ENCODE measurements around the gene ASH1L.

DNA sequence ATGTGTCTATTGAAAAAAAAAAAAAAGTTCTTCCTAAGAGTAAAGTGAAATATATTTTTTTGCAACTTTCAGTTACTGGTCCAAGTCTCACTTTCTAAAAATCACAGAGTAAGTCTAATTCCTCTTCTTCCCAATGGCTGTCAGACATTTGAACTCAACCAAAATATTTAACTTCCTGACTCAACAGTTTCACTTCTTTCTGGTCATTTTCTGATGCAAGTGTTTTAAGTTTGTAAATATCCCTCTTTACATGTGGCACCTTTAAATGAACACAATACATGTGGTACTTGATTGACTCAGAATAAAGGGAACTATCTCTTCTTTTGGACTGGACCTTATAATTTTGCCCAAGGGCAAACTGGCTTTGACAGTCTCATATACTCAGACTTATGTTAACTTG lies 76.7 kb downstream of the ASH1L start:
- TF ChIP-seq CTCF (IDR thresholded peaks at IDR 0.05) (no peak), POLR2A (IDR thresholded peaks at IDR 0.05) (no peak)
